HG02852 (cell line): ENCODE data around the gene TMCC1.
"Not testable (repeated sequence)": the region's sequence is repeated elsewhere in the genome, so short reads cannot be mapped to it uniquely, and the experiment has no call there.

Source experiments
- ATAC-seq: cut with Tn5 transposase; IDR thresholded peaks from one replicate; pipeline ENCODE4 v1.9.1; 2021; ENCODE audit warnings: mild to moderate bottlenecking, moderate library complexity; ENCODE audit not compliant: unreplicated experiment

Gene TMCC1

DNA sequence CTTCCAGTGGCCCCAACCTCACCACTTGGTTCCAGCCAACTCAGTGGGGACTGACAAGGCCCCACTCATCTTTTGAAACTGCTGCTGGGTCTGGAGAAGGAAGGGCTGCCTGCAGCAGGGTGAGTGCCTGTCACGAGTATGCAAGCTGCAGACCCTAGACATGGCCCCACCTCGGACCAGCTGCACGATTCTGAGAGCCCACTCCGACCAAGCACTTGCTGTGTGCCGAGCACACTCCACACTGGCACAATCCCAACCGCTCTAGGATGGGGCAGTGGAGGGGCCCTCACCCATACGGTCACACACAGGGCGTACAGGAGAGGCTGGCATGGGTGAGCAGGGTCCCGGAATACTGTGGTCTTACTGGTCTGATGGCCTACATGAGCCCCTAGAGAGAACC, 279.1 kb downstream of the TMCC1 start:
- ATAC-seq = no peak

DNA sequence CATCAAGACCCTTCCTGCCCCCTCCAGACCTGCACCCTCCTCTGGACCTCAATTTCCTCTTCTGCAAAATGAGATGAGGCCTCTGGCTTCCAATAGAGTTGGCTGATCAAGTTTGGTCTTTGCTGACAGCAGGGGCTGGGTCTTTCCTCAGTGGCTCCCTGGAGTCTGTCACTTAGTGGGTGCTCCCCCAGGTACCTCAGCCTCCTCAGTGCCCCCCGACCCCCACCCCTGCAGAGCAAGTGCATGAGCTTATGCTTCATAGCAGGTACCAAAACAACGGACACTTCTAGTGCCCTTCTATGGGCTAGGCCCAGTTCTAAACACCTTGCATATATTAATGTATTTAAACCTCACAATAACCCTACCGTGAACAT, 280.2 kb downstream of the TMCC1 start:
- no peak for ATAC-seq

DNA sequence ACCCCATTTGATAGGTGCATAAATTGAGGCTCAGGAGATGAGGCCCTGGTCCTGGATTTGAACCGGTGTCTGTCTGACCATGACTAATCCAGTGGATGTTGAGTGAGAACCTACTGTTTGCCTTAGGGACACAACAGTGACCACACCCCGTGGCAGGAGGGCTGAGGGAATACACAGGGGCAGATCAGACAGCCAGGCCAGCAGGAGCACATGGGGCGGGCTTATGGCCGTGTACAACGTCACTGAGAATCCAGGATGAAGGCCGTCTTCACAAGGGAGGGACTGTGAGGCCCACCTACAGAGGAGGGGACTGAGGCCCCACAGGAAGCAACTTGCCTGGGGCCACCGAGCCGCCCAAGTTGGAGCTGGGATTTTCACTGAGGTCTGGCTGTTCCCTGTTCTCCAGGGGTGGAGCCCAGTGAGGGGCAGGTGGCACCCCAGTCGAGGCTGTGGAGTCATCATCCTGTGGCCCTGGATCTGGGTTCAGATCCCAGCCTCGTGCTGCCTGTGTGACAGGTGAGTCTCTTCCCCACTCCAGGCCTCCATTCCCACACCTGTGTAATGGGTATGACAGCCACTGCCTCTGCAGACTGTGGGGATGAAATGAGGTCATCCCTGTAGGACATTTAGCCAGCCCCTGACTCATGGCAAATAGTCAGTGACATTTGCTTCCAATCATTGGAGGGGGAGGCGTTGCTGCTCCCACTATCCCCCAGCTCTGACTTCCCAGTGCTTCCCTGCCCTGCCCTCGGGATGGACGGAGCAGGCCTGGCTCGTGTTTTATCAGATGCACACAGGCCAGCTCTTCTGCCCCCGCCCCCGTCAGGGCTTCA, 280.8 kb downstream of the TMCC1 start:
- ATAC-seq = no peak

DNA sequence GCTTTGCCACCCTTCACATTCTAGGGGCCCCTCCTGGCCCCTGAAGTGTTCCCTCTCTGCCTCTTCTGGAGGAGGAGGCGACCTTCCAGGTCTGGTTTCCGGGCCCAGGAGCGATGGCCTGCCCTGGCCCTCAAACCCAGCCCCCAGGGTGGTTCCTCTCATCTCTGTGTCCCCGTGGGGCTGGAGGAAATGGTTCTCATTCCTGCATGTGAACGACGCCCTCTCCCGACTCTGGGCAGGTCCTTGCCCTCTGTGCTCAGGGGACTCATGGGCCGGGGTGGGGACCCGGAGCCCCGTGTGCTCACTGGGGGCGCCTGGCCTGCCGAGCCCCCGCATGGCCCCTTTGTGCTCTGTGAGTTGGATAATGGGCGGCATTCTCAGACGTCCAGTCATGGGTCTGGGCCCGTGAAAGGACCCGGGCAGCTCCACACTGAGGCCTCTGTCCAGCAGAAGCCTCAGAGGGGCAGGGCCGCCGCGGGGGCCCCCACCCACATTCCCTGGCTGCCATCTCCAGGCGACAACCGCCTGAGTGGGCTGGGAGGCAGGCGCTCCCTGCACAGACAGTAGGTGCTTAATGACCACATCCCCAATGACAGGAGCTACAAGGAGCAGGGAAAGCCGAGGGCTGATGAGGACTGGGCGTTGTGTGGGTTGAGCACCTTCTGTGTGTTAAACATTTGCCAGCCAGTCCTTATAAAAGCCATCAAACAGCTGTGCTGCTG, 281.5 kb downstream of the TMCC1 start:
- no peak for ATAC-seq

DNA sequence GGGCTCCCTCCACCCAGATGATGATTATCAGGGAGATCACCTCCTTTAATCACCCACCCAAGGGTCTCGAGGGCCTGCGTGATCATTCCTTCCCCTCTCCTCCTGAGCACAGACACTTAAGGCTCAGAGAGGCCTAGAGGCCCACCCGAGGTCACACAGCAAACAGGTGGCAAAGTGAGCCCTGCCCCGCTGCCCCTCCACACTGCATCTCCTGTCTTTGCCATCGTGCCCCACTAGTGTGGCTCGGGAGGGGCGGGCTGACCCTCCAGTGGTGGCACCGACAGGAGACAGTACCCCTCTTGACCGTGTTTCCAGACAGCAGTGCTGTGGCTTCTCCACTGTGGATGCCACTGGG, 282.1 kb downstream of the TMCC1 start:
- no peak for ATAC-seq

DNA sequence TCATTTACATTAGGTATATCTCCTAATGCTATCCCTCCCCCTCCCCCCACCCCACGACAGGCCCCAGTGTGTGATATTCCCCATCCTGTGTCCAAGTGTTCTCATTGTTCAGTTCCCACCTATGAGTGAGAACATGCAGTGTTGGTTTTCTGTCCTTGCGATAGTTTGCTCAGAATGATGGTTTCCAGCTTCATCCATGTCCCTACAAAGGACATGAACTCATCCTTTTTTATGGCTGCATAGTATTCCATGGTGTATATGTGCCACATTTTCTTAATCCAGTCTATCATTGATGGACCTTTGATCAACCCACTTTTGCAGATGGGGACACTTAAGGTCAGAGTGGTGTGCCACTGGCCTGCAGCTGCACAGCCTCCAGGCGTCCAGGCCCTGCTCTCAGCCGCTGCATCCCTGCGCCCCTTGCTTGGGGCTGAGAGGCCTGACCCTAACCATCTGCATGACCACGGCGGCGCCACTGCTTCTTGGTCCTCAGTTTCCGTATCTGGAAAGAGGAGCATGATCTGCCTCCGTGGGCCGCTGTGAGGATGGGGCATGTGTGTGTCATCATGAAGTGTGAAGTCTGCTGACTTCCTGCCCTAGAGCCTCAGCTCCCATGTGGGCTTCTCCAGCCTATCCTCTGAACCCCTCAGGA, 282.6 kb downstream of the TMCC1 start:
- ATAC-seq = not testable (repeated sequence)

DNA sequence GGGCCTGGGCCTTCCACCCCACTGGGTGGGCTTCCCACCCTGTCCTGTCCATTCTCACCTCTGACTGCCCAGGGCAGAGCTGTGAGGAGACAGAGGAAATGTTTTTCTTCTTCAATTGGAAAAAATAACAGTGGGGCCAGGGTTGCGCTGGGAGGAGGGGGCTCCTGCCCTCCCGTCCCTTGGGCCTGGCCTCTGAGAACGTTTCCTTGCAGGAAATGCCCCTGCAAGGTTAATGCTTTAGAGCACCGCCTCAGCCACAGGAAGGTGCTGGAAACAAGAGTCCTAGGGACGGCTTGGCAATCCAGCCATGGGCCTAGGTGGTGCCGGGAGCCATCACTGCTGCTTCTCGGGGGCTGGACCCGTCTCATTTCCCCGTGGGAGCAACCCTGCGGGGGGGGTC, 283.2 kb downstream of the TMCC1 start:
- ATAC-seq = no peak

DNA sequence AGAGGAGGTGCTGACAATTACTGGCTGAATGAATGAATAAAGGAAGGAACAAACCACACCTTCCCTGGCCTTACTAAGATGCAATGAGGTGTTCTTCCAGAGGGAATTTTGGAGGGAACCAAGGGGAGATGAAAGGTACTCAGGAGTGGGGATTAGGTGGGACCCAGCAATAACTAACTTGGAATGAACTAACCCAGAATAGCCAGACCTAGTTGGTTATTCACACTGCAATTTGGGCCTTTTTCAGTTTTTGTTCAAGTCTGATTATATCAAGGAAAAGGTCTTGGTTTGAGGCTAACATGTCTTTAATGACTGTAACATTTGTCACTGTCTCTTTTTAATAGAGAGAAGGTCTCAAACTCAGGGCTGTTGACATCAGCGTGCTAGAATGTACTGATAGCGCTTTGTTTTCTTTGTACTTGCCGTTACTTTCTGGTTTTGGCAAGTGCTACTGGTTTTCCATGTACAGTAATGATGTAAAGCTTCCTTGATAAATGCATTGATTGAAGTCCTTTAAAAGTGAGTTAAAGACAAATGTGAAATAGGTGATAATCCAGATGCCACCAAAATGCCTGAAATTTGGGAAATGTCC, 283.8 kb downstream of the TMCC1 start:
- no peak for ATAC-seq

DNA sequence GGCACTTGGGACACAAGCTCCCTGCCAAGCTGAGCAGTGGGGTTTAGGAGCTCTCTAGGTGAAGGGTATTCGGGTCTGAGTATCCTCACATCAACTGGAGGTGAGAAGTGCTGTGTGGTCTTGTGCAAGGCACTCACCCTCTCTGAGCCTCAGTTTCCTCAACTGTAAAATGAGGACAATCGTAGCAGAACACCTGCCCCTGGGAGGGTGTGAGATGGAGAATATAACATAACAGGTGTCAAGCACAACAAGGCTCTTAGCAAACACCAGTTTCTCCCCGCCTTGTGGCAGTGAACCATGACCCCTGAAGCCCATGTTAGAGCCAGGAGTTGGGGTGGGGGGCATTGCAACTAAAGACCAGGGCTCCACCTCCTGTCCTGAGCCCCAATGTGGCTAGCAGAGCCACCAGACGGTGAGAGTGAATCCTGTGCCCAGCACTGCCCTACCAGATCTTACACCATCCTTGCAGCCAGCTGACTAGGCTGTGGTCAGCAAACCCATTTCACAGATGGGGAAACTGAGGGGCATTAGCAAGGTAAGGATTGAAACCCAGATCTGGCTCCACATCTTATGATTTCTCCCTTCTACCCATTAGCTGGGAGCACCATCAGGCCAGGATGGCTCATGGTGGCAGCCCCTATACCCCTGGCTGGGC, 284.4 kb downstream of the TMCC1 start:
- no peak for ATAC-seq

DNA sequence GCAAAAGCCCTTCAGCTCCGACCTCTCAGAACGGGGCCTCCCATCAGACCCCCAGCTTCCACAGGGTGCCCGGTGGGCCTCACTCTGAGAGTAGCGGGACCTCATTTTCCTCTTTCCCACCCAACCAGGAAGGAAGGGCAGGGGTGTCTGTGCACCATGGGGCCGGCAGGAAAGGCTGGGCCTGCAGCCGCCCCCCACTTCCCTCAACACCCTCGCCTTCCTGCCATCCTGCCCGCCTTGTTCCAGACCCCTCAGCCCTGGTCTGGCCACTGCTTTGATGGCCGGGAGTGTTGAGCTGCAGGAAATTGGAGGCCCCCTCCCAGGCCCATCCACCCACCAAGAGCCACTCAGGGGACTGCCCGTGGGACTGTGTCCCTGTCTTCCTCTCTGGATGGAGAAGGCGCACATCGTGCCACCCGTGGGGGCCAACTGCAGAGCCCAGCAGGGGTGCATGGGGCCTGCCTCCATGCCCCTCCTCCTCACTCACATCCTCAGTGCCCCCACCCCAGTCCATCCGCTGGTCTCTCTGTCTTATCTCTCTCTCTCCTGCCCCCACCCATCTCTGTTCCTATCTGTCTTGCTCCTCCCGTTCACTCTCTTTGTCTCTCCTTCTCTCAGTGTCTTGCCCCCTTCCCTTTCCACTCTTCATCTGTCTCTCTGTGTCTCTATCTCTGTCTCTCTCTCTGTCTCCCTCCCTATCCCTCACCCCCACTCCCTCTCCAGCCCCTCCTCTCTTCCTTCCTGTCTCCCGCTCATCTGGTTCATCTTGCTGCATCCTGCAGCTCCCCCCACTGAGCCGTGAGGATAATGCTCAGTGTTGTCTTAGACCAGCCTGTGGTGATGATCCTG, 285.2 kb downstream of the TMCC1 start:
- ATAC-seq = no peak

DNA sequence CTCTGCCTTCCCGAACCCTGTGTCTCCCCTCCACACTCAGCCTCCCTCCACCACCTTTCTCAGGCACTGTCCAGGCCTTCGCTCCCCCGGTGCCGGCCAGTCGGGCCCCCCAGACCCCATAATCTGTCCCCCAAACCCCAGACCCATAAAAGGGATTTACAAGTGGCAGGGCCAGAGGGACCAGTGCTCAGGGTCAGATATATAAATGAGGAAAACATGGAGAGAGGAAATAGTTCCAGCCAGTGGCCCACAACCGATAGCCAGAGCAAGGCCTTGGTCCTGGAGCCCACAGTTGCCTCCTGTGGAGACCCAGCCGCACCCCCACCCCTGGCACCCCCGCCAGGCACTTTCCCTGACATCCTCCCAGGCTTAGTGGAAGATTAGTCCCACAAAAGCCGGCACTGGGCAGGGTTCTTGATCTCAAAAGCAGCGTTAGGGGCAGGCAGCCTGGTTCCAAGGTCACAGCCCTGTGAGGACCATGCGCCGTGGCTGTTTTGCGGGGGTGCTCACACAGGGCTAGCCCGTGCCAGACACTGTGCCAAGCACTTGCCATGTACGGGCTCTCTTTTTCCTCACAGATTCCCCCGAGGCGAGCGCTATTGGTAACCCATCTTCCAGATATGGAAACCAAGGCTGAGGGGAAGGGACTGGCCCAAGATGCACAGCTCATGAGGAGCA, 286.0 kb downstream of the TMCC1 start:
- ATAC-seq = no peak

DNA sequence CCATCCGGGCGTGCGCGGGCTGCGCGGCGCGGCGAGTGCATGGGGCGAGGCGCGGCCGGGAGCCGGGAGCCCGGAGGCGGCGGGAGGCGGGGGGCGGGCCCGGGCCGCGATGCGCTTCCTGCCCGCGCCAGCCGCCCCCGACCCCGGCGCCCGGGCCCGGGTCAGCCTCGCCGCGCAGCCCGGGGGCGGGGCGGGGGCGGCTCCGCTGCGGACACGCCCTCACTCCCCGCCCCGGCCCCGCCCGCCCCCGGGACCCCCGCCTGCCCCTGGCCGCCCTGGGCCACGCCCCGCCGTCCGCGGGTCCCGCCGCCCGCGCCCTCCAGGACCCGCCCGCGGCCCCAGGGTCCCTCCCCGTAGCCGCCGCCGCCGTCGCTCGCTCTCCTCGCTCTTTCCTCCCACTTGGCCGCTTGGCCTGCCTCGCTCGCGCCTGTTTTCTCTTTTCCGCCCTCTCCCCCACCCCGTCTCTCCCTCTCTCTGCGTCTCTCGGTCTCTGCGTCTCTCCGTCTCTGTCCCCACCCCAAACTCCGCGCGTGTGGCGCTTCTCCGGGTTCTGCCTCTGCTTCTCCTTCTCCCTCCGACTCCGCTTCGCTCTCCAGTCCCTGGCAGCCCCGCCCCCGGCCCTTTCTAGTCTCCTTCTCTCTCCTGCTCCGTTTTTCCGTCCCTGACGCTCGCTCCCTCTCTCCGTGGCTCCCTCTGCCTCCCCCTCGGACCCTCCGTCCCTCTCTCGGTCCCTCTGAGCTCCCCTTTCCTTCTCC, 286.7 kb downstream of the TMCC1 start, which contains the start of gene PLXND1:
Gene PLXND1, minus strand, starts transcription at position 41 of the 755 bp plus-strand sequence. Its CDS starts 37 bp downstream, at position 4.
- ATAC-seq = no peak

DNA sequence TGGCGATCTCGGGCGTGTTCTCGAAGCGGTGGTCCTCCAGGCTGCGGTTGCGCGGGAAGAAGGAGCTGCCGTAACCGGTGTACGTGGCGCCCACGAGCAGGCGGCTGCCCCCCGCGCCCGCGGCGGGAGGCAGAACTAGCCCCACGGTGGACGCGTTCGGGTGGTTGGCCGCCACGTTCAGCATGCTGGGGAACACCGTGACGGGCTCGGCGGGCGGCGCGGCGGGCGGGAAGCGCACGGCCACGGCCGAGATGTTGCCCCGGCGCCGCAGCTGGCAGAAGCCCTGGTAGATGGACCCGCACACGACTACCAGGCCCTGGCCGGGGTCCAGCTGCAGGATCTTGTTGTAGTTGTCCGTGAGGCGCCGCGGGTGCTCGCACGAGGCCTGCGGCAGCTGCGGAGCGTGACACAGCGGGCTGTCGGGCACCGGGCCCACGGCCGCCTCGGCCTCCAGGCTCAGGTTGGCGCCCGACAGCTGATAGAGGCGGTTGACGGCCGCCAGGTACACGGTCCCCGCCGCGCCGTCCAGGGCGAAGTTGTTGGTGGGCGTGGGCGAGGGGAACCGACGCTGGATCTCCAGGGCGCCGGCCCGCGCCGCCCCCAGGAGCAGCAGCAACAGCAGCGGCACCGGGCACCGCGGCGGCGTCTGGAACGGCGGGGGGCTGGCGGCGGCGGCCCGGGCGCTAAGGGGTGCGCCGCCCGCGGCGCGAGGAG, 287.4 kb downstream of the TMCC1 start:
- no peak for ATAC-seq

DNA sequence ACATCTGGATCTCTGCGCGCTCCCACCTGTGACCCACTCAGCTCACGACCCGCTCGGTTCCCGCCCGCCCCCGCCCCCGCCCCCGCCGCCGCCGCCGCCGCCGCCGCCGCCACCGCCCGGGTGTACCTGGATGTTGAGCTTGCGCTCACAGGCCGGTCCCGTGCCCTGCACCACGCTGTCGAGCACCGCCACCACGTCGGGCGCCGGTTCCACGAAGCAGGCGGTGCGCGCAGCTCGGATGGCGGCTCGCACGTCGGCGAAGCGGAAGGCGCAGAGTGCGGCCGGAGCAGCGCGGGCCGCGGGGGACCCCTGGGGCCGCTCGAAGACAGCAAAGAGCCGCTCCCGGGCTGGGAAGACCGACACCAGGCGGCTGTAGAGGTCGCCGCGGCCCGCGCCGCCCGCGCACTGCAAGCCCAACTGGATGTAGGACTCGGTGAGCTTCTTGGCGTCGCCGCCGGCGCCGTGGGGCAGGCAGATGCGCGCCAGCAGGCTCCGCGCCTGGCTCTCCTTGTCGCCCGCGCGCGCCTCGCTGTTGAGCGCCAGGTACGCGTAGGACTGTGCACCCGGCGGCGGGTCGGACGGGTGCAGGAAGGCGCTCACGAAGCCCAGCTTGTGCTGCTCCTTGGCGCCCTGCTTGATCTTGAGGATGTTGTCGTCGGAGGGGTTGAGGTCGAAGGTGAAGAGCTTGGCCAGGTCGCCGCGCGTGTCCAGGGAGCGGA, 288.1 kb downstream of the TMCC1 start:
- no peak for ATAC-seq

DNA sequence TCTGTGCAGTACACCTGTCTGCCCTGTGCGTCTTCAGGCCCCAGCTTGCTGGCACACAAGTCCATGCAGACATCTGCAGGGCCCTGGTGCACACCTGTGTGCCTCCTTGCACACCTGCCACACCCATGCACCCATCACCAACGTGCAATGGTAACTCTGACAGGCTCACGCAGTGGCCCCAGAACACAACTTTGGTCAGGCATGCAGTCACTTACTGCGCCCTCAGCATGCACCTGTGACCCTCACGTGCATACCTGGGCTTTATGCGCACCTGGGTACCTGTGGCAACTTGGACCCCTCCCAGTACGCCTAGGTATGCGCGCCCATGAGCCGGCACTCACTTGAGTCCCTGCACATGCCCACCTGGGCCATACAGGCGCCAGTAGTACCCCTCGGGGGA, 288.7 kb downstream of the TMCC1 start:
- no peak for ATAC-seq

DNA sequence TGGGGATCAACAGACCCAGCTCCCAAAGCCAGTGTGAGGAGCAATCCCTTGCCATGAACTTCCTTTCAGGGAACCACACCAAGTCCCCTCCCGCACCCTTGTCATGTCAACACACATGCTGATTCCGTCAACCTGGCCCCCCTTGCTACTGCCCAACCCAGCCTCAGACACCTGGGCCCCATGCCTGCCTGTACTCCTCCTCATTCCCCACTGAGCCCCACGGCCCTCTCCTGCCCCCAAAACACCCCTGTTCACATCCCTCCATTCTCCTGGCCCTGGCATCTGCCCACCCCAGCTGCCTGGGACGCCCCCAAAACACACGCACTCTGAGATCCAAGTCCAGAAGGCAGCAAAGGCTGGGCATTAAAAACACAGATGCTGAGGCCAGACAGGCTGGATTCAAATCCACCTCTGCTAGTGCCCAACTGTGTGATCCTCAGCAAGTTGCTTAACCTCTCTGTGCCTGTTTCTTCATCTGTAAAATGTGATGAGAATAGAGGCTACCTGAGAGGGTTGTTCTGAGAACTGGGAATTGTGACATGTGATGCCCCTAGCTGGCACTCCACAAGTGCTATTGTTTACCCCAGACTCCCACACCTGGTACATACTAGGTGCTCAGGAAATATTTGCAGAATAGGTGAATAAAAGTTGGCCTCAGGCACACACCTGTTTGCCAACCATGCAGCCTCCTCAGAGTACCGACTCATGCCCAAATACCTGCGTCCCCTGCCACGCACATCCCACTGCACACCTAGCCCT, 289.3 kb downstream of the TMCC1 start:
- no peak for ATAC-seq

DNA sequence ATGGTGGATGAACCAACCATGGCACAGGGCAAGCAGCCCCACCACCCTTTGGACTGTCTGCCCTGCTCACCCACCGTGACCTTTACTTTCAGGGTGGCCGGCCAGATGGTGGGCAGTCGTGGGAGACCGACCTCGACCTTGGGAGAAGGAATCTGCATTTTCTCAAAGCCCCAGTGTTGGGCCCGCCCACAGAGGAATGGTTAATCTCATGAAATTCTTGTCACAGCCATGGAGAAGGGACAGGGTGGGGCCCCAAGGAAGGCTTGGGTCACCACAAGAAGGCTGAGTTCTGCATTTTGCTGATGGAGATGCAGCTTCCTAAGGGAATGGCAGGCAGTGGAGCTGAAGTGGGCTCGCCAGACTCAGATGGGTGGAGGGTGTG, 290.0 kb downstream of the TMCC1 start:
- no peak for ATAC-seq
